HT-29 (cell line): Measurements from ENCODE around the gene DOCK9. TPM values are rescaled to one million over a fixed set of nuclear protein-coding genes. Genes with fewer than 3 reads are reported as not detected.

Source experiments
- DNase-seq: peaks from one replicate; pipeline ENCODE4 v3.0.0-alpha.2; 2015; ENCODE audit warnings: low spot score
- total RNA-seq: library from RNA; depleted of rRNA; stranded (reverse); fragments of >200 nt; shearing (Covaris generic); gene quantifications from 2 replicates; pipeline ENCODE4 v1.2.3, GENCODE V29; 2014

Gene DOCK9
- total RNA-seq, 1 experiment from 2014 or later, result 51.0 TPM

DNA sequence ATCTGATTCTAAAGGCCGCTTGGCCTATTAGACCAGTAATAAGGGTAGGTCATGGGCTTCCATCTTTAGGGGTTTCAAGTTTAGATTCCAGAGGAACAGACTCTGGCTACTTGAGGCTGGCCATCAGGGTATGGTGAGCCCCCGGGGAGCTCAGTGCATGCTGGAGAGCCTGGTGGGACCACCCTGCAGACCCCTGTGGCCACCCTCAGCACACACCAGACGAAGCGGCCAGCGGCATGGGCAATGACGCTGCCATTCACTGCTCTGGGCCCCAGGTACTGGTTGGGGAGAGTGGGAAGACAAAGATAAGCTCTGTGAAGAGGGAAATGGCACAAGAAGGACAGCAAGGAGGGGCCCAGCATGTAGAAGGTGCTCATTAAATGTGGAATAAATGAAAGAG lies 126.6 kb downstream of the DOCK9 start:
- no peak for DNase-seq

DNA sequence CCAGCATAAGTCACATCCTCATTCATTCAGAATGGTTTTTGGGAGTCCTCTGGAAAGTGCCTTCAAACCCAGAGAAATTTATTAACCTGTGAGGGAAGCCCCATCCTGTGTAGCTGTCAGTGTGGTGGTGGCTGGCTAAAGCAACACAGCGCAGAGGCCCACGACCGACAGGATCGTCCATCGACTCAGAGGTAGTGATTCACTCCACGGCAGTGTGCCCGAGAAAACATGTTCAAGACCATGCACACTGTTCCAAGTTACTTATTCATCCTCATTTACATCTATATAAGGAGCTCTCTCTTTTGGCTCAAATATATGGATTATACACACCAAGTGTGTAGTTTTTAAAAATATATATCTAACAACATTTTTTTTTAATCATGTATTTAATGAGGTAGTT lies 129.1 kb downstream of the DOCK9 start:
- DNase-seq, result no peak

DNA sequence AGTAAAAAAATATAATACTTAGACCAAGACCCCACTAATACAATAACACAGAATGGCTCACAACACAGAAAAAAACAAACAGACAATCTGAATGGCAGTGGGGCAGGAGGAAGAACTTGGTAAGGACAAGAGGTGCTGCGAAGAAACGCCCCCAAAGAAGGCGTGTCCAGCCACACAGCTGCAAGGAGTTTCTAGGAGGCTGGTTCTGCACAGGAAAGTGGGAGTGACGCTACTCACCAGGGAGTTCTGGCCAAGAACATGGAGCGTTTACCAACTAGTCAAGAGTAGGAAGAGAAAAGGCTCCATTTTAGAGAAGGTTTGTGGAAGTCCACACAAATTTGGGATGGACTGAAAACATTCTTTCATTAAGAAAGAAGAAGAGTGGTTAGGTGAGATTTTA lies 130.1 kb downstream of the DOCK9 start:
- no peak for DNase-seq

DNA sequence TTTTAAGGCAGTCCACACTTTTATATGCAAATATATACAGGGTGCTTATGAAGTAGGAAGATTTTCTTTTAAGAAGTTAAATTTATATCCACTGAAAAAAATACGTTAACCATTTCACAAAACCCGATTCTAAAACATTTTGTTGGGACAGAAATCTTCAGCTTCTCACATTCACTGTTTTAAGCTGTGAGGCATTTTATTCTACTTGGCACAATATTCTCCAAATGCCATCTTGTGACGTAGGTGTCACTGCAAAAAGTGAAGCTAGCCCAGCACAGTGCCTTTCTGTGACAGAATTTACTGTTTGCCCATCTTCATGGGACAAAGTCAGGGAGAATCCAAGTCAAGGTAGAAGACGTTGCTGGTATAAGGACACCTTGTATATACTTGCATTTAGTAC lies 130.9 kb downstream of the DOCK9 start:
- DNase-seq, result no peak

GRCh38 chr13:98846521-98846920 lies 131.3 kb downstream of the DOCK9 start:
- DNase-seq, result no peak

DNA sequence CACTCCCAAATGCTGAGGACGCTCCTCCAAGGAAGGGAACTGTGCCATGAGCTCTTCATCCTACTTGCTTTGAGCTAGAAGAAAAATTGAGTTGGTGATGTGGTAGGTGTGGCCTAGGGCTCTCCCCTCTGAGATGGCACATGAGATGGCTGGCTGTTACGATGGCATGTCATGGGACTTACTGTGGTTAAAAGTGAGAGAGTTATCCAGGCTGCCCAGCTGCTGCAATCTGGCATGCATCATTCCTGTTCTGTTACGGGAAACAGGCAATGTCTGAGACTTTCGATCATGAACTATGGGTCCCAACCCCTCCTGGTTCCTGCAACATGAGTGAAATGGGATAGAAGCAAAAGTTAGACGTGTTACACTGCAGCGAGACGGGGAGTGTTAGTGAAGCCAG lies 132.1 kb downstream of the DOCK9 start:
- DNase-seq, result no peak

- DNase-seq, result no peak
These were observed 133.8 kb downstream of the DOCK9 start for GRCh38 chr13:98844021-98844420.

- no peak for DNase-seq
These were observed 134.4 kb downstream of the DOCK9 start for GRCh38 chr13:98843482-98843877.

GRCh38 chr13:98842858-98843481 lies 134.9 kb downstream of the DOCK9 start:
- peak; percentile 94 for DNase-seq

DNA sequence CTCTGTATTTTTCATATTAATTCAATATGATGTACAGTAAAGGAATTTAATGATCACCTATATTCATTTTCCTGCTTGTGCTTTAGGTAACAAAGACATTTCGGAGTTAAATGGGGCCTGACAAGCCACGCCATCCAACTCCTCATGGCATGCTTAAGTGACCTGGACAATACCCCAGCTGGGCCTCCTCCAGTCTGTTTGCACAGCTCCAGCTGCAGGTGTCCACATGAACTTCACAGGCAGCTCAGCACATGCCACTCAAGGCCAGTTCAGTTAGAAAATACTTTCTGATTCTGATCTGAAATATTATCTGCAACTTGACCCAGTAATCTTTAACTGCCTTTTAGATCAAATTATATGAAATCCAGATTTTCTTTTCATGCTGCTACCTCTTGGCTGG lies 135.8 kb downstream of the DOCK9 start:
- no peak for DNase-seq

GRCh38 chr13:98839856-98840769 lies 137.8 kb downstream of the DOCK9 start:
- peak; percentile 85 for DNase-seq

DNA sequence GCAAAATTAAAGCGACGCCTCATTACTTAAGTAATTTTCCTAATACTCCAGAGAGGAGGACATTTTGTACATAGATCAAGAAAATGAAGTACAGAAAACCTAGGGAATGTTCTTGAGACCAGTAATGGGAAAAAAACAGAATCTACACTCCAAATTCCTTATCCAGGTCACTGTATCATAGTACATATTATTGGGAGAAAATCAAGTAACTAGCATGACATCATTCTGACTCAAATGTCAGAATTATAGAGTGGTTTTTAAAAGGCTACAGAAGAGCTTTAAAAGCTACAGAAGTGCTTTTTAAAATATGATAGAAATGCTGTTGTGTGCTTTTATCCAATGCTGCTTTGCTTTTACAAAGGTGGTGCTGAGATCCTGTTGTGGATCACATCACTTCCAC lies 139.1 kb downstream of the DOCK9 start:
- DNase-seq, result no peak

GRCh38 chr13:98837896-98838295 lies 140.0 kb downstream of the DOCK9 start:
- no peak for DNase-seq

DNA sequence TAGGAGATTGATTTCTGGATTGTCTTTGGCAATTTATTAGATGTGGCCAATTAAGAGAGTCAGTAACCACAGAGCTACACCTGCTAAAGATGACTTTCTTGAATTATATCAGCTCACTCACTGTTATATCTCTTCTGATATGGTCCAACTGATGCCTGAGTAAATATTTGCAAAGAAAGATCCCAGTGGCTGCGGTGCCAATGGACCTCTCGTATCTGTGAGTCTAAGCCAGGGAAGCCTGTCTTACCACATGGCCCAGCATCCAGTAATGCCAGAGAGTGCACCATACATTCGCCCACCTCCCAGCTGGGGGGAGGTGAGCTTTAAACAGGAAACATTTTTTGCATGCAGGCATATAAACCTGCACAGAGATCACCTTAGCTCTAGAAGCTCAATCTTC lies 142.7 kb downstream of the DOCK9 start:
- no peak for DNase-seq

- DNase-seq, result no peak
These were observed 143.5 kb downstream of the DOCK9 start for GRCh38 chr13:98834254-98834960.

DNA sequence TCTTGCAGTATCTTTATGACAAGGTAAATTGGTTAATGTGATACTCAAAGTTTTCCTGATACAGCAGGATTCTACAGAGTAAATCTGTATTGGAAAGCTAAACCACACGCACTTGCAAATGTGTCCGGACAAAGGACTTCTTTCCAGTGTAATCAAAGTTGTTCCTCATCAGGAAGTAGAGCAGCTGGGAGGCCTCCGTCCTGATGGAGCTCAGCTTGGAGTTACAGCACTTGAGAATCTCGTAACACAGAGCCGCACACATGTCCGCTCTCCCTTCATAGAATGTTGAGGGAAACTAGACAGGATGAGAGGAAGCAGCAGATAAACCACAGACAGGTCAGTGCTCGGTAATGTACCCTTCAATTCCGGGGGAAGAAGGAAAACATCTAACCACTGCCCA lies 146.6 kb downstream of the DOCK9 start:
- no peak for DNase-seq

DNA sequence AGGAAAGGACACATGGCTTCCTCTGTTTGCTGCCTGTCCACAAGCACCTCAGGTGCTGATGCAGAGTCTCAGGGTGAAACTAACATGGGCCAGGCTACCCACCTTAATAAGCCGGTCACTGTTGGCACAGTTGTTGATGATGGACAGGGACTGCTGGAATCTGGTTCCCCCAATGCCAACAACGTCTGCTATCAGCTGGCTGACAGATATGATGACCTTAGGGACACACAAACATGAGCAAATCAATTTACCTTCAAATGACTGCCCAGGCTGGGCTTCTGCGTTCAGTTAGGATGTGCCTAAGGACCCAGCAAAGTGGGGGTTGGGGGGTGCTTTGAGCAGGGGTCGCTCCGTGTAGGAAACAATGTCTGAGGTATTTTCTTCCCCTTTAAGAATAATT lies 148.3 kb downstream of the DOCK9 start:
- no peak for DNase-seq

GRCh38 chr13:98828614-98829013 lies 149.2 kb downstream of the DOCK9 start:
- no peak for DNase-seq

DNA sequence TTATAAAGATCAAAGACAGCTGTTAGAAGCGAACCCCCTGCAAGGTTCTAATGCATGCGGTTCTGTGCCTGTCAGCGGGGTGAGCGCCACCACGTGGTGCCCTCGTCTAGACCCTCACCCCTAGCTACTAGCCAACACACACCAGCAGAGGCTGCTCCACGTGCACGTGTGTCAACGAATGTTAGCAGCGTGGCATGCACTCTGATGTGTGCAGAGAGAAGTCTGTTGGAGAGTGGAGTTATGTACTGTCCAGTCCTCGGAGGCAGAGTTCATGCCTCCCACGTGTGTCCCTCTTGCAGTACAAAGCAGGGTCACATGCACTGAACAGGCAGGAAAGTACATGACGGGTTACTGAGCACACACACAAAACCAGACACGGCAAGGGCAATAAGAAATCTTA lies 150.4 kb downstream of the DOCK9 start:
- DNase-seq, result no peak

GRCh38 chr13:98826146-98826545 lies 151.7 kb downstream of the DOCK9 start:
- no peak for DNase-seq

DNA sequence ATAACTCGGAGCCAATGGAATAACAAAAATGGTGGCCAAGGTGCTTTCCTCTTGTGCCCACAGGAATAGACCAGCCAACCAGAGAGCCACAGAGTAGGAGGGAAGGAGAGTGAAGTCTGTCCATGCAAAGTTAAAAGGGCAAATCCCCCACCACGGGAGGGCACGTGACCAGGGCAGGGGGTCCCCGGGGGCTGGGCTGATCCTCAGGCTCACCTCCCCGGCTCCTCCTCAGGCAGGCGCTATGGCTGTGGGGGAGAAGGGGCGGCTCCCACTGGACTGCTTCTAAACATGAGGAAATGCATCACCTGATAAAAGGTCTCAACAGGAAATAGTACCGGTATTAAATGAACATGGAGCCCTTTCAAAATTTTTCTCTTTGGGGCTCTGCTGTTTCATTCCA lies 152.2 kb downstream of the DOCK9 start:
- no peak for DNase-seq

GRCh38 chr13:98824376-98825160 lies 153.3 kb downstream of the DOCK9 start:
- DNase-seq, result no peak
